Measurements from ENCODE around the gene LZTFL1.

DNA sequence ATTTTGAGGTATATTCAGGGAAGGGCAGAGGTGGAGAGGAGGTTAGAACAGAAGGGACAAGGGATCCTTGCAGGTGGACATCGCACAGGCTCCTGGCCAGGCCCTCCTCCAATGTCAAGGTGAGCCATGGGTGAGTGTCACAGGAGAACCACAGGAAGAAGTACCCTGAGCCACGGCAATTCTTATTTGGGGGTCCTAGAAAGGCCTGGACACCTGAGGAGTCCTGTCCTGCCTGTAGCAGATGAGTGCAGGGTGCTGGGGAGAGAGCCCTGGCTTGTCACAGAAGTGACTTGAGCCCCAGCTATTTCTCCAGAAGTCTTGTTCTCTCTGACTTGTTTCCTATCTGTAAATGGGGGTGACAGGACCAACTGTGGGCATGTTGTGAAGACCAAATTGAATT lies 49.9 kb downstream of the LZTFL1 start:
- TF ChIP-seq POLR2A (IDR thresholded peaks at IDR 0.05; ENCODE audit: low read depth) = no peak
- TF ChIP-seq, protein P1, sequence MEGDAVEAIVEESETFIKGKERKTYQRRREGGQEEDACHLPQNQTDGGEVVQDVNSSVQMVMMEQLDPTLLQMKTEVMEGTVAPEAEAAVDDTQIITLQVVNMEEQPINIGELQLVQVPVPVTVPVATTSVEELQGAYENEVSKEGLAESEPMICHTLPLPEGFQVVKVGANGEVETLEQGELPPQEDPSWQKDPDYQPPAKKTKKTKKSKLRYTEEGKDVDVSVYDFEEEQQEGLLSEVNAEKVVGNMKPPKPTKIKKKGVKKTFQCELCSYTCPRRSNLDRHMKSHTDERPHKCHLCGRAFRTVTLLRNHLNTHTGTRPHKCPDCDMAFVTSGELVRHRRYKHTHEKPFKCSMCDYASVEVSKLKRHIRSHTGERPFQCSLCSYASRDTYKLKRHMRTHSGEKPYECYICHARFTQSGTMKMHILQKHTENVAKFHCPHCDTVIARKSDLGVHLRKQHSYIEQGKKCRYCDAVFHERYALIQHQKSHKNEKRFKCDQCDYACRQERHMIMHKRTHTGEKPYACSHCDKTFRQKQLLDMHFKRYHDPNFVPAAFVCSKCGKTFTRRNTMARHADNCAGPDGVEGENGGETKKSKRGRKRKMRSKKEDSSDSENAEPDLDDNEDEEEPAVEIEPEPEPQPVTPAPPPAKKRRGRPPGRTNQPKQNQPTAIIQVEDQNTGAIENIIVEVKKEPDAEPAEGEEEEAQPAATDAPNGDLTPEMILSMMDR (IDR thresholded peaks at IDR 0.05) = no peak
